SU-DHL-6 (cell line): Measurements from ENCODE around the gene TRIB2.

Source experiments
- H2AFZ ChIP-seq: fragments of 200-600 bp; sonication (generic); 2 replicates; pipeline ENCODE4 v1.6.1; 2014; ENCODE audit warnings: low read depth, mild to moderate bottlenecking, moderate library complexity, mixed read lengths, antibody characterized with exemption, low read length; ENCODE audit not compliant: severe bottlenecking
- H3F3A ChIP-seq: fragments of 200-600 bp; shearing (Covaris generic); 2 replicates; pipeline ENCODE4 v1.6.0; 2016; ENCODE audit warnings: antibody characterized with exemption, mild to moderate bottlenecking; ENCODE audit not compliant: insufficient read depth
- H3K27ac ChIP-seq: fragments of 200-600 bp; sonication (generic); 2 replicates; pipeline ENCODE4 v1.5.1; 2016; ENCODE audit warnings: low read depth, mild to moderate bottlenecking, low read length, moderate library complexity, mixed read lengths
- H3K27me3 ChIP-seq: fragments of 200-600 bp; sonication (generic), shearing (Covaris generic); 2 replicates; pipeline ENCODE4 v1.6.0; 2014; ENCODE audit warnings: mild to moderate bottlenecking, low read length
- H3K36me3 ChIP-seq: fragments of 200-600 bp; sonication (generic); 2 replicates; pipeline ENCODE4 v1.6.1; 2014; ENCODE audit warnings: mild to moderate bottlenecking, low read length, mixed read lengths
- H3K4me2 ChIP-seq: fragments of 300-600, 200-600 bp; shearing (Covaris generic), sonication (generic); 2 replicates; pipeline ENCODE4 v1.6.0; 2014; ENCODE audit warnings: low read length, low read depth, mild to moderate bottlenecking; ENCODE audit not compliant: poor library complexity, severe bottlenecking
- H3K4me3 ChIP-seq: fragments of 200-600 bp; sonication (generic); 2 replicates; pipeline ENCODE4 v1.5.1; 2014; ENCODE audit warnings: antibody characterized with exemption, low read length, mild to moderate bottlenecking, mixed read lengths; ENCODE audit not compliant: insufficient read depth, poor library complexity, severe bottlenecking
- H3K79me2 ChIP-seq: fragments of 200-600 bp; sonication (generic); 2 replicates; pipeline ENCODE4 v1.6.1; 2014; ENCODE audit warnings: mild to moderate bottlenecking, low read length, moderate library complexity; ENCODE audit not compliant: insufficient read depth
- H3K9ac ChIP-seq: fragments of 200-600 bp; sonication (generic); 2 replicates; pipeline ENCODE4 v1.7.0; 2014; ENCODE audit warnings: mild to moderate bottlenecking, low read length
- H3K9me2 ChIP-seq: fragments of 200-600 bp; sonication (generic); replicated peaks from 2 replicates; pipeline ENCODE4 v1.6.1; 2014; ENCODE audit warnings: low read length; ENCODE audit not compliant: insufficient read depth
- H3K9me3 ChIP-seq: fragments of 200-600 bp; sonication (generic); 2 replicates; pipeline ENCODE4 v1.6.1; 2014; ENCODE audit warnings: low read length, mixed read lengths; ENCODE audit not compliant: insufficient read depth
- H4K20me1 ChIP-seq: fragments of 200-600 bp; sonication (generic); 2 replicates; pipeline ENCODE4 v1.6.1; 2014; ENCODE audit warnings: low read depth, mild to moderate bottlenecking, antibody characterized with exemption, low read length, moderate library complexity, mixed read lengths
- CTCF ChIP-seq: fragments of 200-600 bp; sonication (generic); IDR thresholded peaks from one replicate; pipeline ENCODE4 v1.5.1; 2017; ENCODE audit warnings: antibody characterized with exemption, mild to moderate bottlenecking, low read length, moderate library complexity; ENCODE audit not compliant: insufficient read depth, poor library complexity, severe bottlenecking
- EZH2phosphoT487 ChIP-seq: fragments of 200-600 bp; sonication (generic), shearing (Covaris generic); conservative IDR thresholded peaks from 2 replicates; pipeline ENCODE4 v1.6.1; 2018; ENCODE audit warnings: mild to moderate bottlenecking, antibody characterized with exemption, low read length, moderate library complexity, mixed read lengths

The TRIB2 gene

GRCh38 chr2:12734914-12735654 lies 18.3 kb downstream of the TRIB2 start:
- H3K36me3 ChIP-seq: peaks cover 7% of the 10 kb centered on the region; the same call in 1 of the 2 replicates
- TF ChIP-seq CTCF (no peak), EZH2phosphoT487 (no peak)

GRCh38 chr2:12737297-12737696 lies 20.6 kb downstream of the TRIB2 start:
- peaks cover 38% of the 10 kb centered on the region for H3K79me2 ChIP-seq
- no peak for TF ChIP-seq EZH2phosphoT487
- no peak for TF ChIP-seq CTCF
- no peak overlapping the region for H2AFZ ChIP-seq
- no peak overlapping the region for H3K27ac ChIP-seq
- no peak overlapping the region for H3K4me3 ChIP-seq
- no peaks in the 10 kb centered on the region for H3K9me3 ChIP-seq
- peaks cover 7% of the 10 kb centered on the region; the same call in 1 of the 2 replicates for H3K36me3 ChIP-seq
- peaks cover 13% of the 10 kb centered on the region; the same call in 1 of the 2 replicates for H3F3A ChIP-seq
- no peaks in the 10 kb centered on the region for H3K9me2 ChIP-seq
- peaks cover 8% of the 10 kb centered on the region for H4K20me1 ChIP-seq
- H3K9ac ChIP-seq: no peak overlapping the region
- H3K4me2 ChIP-seq: no peak overlapping the region
- no peaks in the 10 kb centered on the region for H3K27me3 ChIP-seq

More at GRCh38 chr2:12734914-12735654, 18.3 kb downstream of the TRIB2 start:
- H3K27me3 ChIP-seq: no peaks in the 10 kb centered on the region
- H3K9ac ChIP-seq: no peak overlapping the region
- no peak overlapping the region for H3K27ac ChIP-seq
- H3K9me3 ChIP-seq: no peaks in the 10 kb centered on the region
- H3K79me2 ChIP-seq: peaks cover 60% of the 10 kb centered on the region
- H4K20me1 ChIP-seq: peaks cover 11% of the 10 kb centered on the region
- no peak overlapping the region for H3K4me3 ChIP-seq
- H3K9me2 ChIP-seq: no peaks in the 10 kb centered on the region
- no peak overlapping the region for H2AFZ ChIP-seq
- no peak overlapping the region for H3K4me2 ChIP-seq
- no peaks in the 10 kb centered on the region for H3F3A ChIP-seq

GRCh38 chr2:12737738-12738485 lies 21.2 kb downstream of the TRIB2 start:
- Histone ChIP-seq H3F3A (peaks cover 13% of the 10 kb centered on the region; the same call in 1 of the 2 replicates), H3K9ac (no peak overlapping the region), H3K4me3 (no peak overlapping the region), H3K27me3 (no peaks in the 10 kb centered on the region), H2AFZ (no peak overlapping the region), H3K79me2 (peaks cover 32% of the 10 kb centered on the region), H3K27ac (no peak overlapping the region), H3K9me3 (no peaks in the 10 kb centered on the region), H4K20me1 (peaks cover 8% of the 10 kb centered on the region), H3K9me2 (no peaks in the 10 kb centered on the region), H3K36me3 (peaks cover 7% of the 10 kb centered on the region; the same call in 1 of the 2 replicates), H3K4me2 (no peak overlapping the region)
- no peak for TF ChIP-seq EZH2phosphoT487
- no peak for TF ChIP-seq CTCF
